Measurements from ENCODE around the gene SIK3.
A peak's percentile ranks its signal among the peaks of the same experiment; 100 is the strongest.

- TF ChIP-seq CTCF (IDR thresholded peaks at IDR 0.05) = peak; percentile 6
- TF ChIP-seq EZH2 (IDR thresholded peaks at IDR 0.05) = peak; percentile 50
- no peak for TF ChIP-seq EZH2phosphoT487 (IDR thresholded peaks at IDR 0.05)
These were observed 46.5 kb upstream of the SIK3 start for GRCh38 chr11:117144477-117145392.

All from neural progenitor cell (in vitro differentiated cells).